Bronchial epithelial cell (primary cell): Measurements from ENCODE around the gene MMD. TPM values are rescaled to one million over a fixed set of nuclear protein-coding genes. Genes with fewer than 3 reads are reported as not detected.
A peak's percentile ranks its signal among the peaks of the same experiment; 100 is the strongest.

Experiments used
- DNase-seq: peaks from one replicate; pipeline ENCODE4 v3.0.0-alpha.2; 2010; ENCODE audit warnings: low read depth
- FAIRE-seq: peaks from 2 replicates; lab custom pipeline; 2011; peaks lifted over from hg19 to GRCh38; lab: Jason Lieb, UNC
- H3K27me3 ChIP-seq: 2 replicates; pipeline ENCODE4 v1.5.1; 2011; ENCODE audit warnings: low read length; ENCODE audit not compliant: control insufficient read depth, insufficient read depth
- H3K36me3 ChIP-seq: 2 replicates; pipeline ENCODE4 v1.5.1; 2011; ENCODE audit warnings: low read length; ENCODE audit not compliant: control insufficient read depth, insufficient read depth
- H3K4me3 ChIP-seq: 2 replicates; pipeline ENCODE4 v1.5.1; 2011; ENCODE audit warnings: mild to moderate bottlenecking, low read depth, low read length, control low read depth
- total RNA-seq: library from RNA; depleted of rRNA; stranded (reverse); fragments of >200 nt; gene quantifications from 2 replicates; pipeline ENCODE4 v1.2.1, GENCODE V29; 2014
- TF ChIP-seq, protein P1 (sequence below): IDR thresholded peaks from 2 replicates; pipeline ENCODE4 v1.5.1; 2011; ENCODE audit warnings: mild to moderate bottlenecking, moderate library complexity, low read length, control low read depth, inconsistent platforms; ENCODE audit not compliant: insufficient read depth, severe bottlenecking

MMD gene
- total RNA-seq, 1 donor from 2014 or later = 6.3 TPM

DNA sequence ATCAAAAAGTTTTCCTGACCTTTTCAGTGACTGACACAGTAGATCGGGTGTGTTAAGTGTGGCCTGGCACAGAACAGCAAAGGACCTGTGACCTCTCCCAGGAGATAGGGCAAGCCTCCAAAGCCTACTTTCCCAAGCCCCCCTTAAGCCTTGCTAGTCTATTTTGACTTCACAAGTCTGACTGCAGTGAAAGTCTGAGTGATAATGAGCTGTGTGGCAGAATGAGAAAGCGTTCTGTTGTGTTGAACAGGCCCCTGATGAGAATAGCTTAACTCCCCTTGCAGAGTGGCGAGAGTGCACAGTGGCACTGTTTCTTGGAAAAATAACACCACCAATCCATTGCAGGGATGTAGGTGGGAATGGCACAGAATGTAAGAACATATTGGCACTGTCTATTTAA is 32.8 kb downstream of the MMD start:
- FAIRE-seq = no peak
- no peaks in the 10 kb centered on the region for H3K27me3 ChIP-seq

GRCh38 chr17:55386796-55387332 is 34.8 kb downstream of the MMD start:
- DNase-seq = peak; percentile 42
- Histone ChIP-seq H3K4me3 (no peak overlapping the region), H3K36me3 (no peaks in the 10 kb centered on the region), H3K27me3 (no peaks in the 10 kb centered on the region)
- FAIRE-seq = no peak
- TF ChIP-seq, protein P1, sequence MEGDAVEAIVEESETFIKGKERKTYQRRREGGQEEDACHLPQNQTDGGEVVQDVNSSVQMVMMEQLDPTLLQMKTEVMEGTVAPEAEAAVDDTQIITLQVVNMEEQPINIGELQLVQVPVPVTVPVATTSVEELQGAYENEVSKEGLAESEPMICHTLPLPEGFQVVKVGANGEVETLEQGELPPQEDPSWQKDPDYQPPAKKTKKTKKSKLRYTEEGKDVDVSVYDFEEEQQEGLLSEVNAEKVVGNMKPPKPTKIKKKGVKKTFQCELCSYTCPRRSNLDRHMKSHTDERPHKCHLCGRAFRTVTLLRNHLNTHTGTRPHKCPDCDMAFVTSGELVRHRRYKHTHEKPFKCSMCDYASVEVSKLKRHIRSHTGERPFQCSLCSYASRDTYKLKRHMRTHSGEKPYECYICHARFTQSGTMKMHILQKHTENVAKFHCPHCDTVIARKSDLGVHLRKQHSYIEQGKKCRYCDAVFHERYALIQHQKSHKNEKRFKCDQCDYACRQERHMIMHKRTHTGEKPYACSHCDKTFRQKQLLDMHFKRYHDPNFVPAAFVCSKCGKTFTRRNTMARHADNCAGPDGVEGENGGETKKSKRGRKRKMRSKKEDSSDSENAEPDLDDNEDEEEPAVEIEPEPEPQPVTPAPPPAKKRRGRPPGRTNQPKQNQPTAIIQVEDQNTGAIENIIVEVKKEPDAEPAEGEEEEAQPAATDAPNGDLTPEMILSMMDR = no peak

More for the DNA sequence above, 32.8 kb downstream of the MMD start:
- TF ChIP-seq, protein P1 = no peak
- no peak for DNase-seq
- H3K36me3 ChIP-seq = no peaks in the 10 kb centered on the region
- H3K4me3 ChIP-seq = no peak overlapping the region

GRCh38 chr17:55384643-55385232 is 36.9 kb downstream of the MMD start:
- DNase-seq = no peak
- H3K4me3 ChIP-seq = no peak overlapping the region
- no peaks in the 10 kb centered on the region for H3K36me3 ChIP-seq
- H3K27me3 ChIP-seq = no peaks in the 10 kb centered on the region
- FAIRE-seq = no peak
- TF ChIP-seq, protein P1 = no peak

- DNase-seq (no peak), FAIRE-seq (no peak)
- H3K4me3 ChIP-seq = no peak overlapping the region
- H3K27me3 ChIP-seq = no peaks in the 10 kb centered on the region
- TF ChIP-seq, protein P1 = no peak
- H3K36me3 ChIP-seq = no peaks in the 10 kb centered on the region
These were observed 37.6 kb downstream of the MMD start for GRCh38 chr17:55383771-55384642.

- Histone ChIP-seq H3K27me3 (no peaks in the 10 kb centered on the region), H3K36me3 (no peaks in the 10 kb centered on the region), H3K4me3 (no peak overlapping the region)
- TF ChIP-seq, protein P1 = no peak
- no peak for FAIRE-seq
- DNase-seq = no peak
These were observed 40.4 kb downstream of the MMD start for GRCh38 chr17:55381017-55381770.
